Panc1 (cell line): ENCODE measurements around the gene C1orf87. TPM values are rescaled to one million over a fixed set of nuclear protein-coding genes. Genes with fewer than 3 reads are reported as not detected.

Experiments used
- ATAC-seq: fragments of 200-7000 bp; cut with Tn5 transposase; 2 replicates; pipeline ENCODE4 v1.9.1; 2020; ENCODE audit warnings: mild to moderate bottlenecking, moderate library complexity
- BruUV-seq: library from RNA; stranded (reverse); fragments of 400-500 nt; replicated peaks from 2 replicates; lab custom pipeline; 2021; lab: Mats Ljungman, UMichigan
- CTCF ChIA-PET: fragments of 300-600 bp; sonication (Branson Sonifier 250); formaldehyde crosslinking; loops from one replicate; lab custom pipeline; 2022; ENCODE audit warnings: antibody characterized with exemption; lab: Charles Lee
- POLR2A ChIA-PET: fragments of 300-600 bp; sonication (Branson Sonifier 250); formaldehyde crosslinking; loops from one replicate; lab custom pipeline; 2022; ENCODE audit warnings: antibody characterized with exemption; lab: Charles Lee
- DNase-seq: peaks from one replicate; pipeline ENCODE4 v3.0.0-alpha.2; 2010; ENCODE audit warnings: low read depth, low spot score
- H3K27ac ChIP-seq: 2 replicates; pipeline ENCODE4 v1.5.1; 2011; ENCODE audit warnings: mild to moderate bottlenecking, low read length, inconsistent platforms
- H3K27me3 ChIP-seq: fragments of 200-500 bp; sonication (Bioruptor generic); 2 replicates; pipeline ENCODE4 v1.6.0; 2014; ENCODE audit warnings: low read length, inconsistent platforms; ENCODE audit not compliant: control insufficient read depth, insufficient read depth
- H3K36me3 ChIP-seq: fragments of 200-500 bp; sonication (Bioruptor generic); 2 replicates; pipeline ENCODE4 v1.5.1; 2014; ENCODE audit warnings: inconsistent platforms, mild to moderate bottlenecking, low read length, moderate library complexity; ENCODE audit not compliant: control insufficient read depth, insufficient read depth
- H3K4me1 ChIP-seq: 2 replicates; pipeline ENCODE4 v1.5.1; 2011; ENCODE audit warnings: inconsistent platforms, mild to moderate bottlenecking, low read length, moderate library complexity; ENCODE audit not compliant: control insufficient read depth, insufficient read depth
- H3K4me3 ChIP-seq, 2 experiments: 2 replicates each; pipeline ENCODE4 v1.5.1; 2011 to 2012; ENCODE audit warnings: low read depth in 2 of 2, low read length in 2 of 2, mild to moderate bottlenecking in 2 of 2, inconsistent platforms in 1 of 2, moderate library complexity in 1 of 2
- H3K9me3 ChIP-seq: fragments of 200-500 bp; sonication (Bioruptor generic); 2 replicates; pipeline ENCODE4 v1.5.1; 2014; ENCODE audit warnings: low read depth, mild to moderate bottlenecking, inconsistent platforms, low read length, moderate library complexity; ENCODE audit not compliant: control insufficient read depth, insufficient read depth
- CTCF ChIP-seq: fragments of 450-650 bp; IDR thresholded peaks from 2 replicates; pipeline ENCODE4 v1.5.1; 2017; ENCODE audit warnings: mild to moderate bottlenecking
- POLR2AphosphoS5 ChIP-seq: IDR thresholded peaks from 2 replicates; pipeline ENCODE4 v1.6.1; 2012; ENCODE audit warnings: mild to moderate bottlenecking, low read depth, low read length, moderate library complexity
- REST ChIP-seq, 2 experiments: IDR thresholded peaks; 2 replicates each; pipeline ENCODE4 v1.6.1; 2011 to 2012; ENCODE audit warnings: low read depth in 2 of 2, control low read depth in 1 of 2, low read length in 1 of 2, mild to moderate bottlenecking in 1 of 2, moderate library complexity in 1 of 2; ENCODE audit not compliant: insufficient read depth in 1 of 2
- SIN3A ChIP-seq: IDR thresholded peaks from 2 replicates; pipeline ENCODE4 v1.6.1; 2012; ENCODE audit warnings: low read depth, mild to moderate bottlenecking, low read length, moderate library complexity, borderline replicate concordance; ENCODE audit not compliant: insufficient read depth
- TCF7L2 ChIP-seq: IDR thresholded peaks from 2 replicates; pipeline ENCODE4 v1.6.1; 2011; ENCODE audit warnings: mild to moderate bottlenecking, low read depth, low read length, inconsistent platforms
- in situ Hi-C: cut with HindIII; loops from 2 replicates; pipeline ENCODE4 v1.10.0; 2016; ENCODE audit warnings: low sequenced_read_pairs, low pct_unique_long_range_greater_than_20kb
- intact Hi-C: fragments of 100-400 bp; cut with micrococcal nuclease; formaldehyde crosslinking; loops from one replicate; pipeline ENCODE4 v1.10.0; 2022; ENCODE audit not compliant: unreplicated experiment
- total RNA-seq: library from RNA; stranded (reverse); gene quantifications from one replicate; pipeline ENCODE4 v1.2.1, GENCODE V29; 2021; ENCODE audit not compliant: unreplicated experiment

Gene C1orf87
- total RNA-seq, 1 experiment from 2014 or later, result not detected

GRCh38 chr1:59967780-59968179 lies 105.8 kb downstream of the C1orf87 start:
- intact Hi-C loops, result no loop called here
- H3K4me1 ChIP-seq, result peaks cover 3% of the 10 kb centered on the region
- no peaks in the 10 kb centered on the region for H3K9me3 ChIP-seq
- H3K27me3 ChIP-seq, result no peaks in the 10 kb centered on the region; the same call in none of the 2 replicates
- ChIA-PET POLR2A (no interaction called here), CTCF (no interaction called here)
- DNase-seq, result no peak
- no peaks in the 10 kb centered on the region for H3K36me3 ChIP-seq
- ATAC-seq, result no peak
- in situ Hi-C loops, result no loop called here
- H3K27ac ChIP-seq, result no peak overlapping the region
- TF ChIP-seq CTCF (no peak), SIN3A (no peak), REST (IDR thresholded peaks at IDR 0.05; ENCODE audit: insufficient read depth in 1 of 2, low read depth in 2 of 2, low read length in 1 of 2) (no peak), TCF7L2 (no peak), POLR2AphosphoS5 (no peak)
- no peak overlapping the region for H3K4me3 ChIP-seq
- no TSS peak for BruUV-seq

- POLR2A ChIA-PET, result no interaction called here
- Histone ChIP-seq H3K27ac (no peak overlapping the region), H3K4me3 (no peak overlapping the region), H3K36me3 (no peaks in the 10 kb centered on the region), H3K27me3 (no peaks in the 10 kb centered on the region; the same call in none of the 2 replicates), H3K4me1 (peaks cover 3% of the 10 kb centered on the region), H3K9me3 (no peaks in the 10 kb centered on the region)
- no peak for ATAC-seq
- CTCF ChIA-PET, result no interaction called here
- TF ChIP-seq TCF7L2, result no peak
- TF ChIP-seq REST (IDR thresholded peaks at IDR 0.05; ENCODE audit: insufficient read depth in 1 of 2, low read depth in 2 of 2, low read length in 1 of 2), result no peak
- TF ChIP-seq POLR2AphosphoS5, result no peak
- no peak for TF ChIP-seq SIN3A
- no peak for TF ChIP-seq CTCF
- BruUV-seq, result no TSS peak
- DNase-seq, result no peak
- in situ Hi-C loops (no loop called here), intact Hi-C loops (no loop called here)
Observed at GRCh38 chr1:59967141-59967697, 106.4 kb downstream of the C1orf87 start.
